H1 (cell line): ENCODE results near the gene APOBEC3F. TPM values are rescaled to one million over a fixed set of nuclear protein-coding genes. Genes with fewer than 3 reads are reported as not detected.

Experiments
- ASH2L ChIP-seq: fragments of 200-600, 300-600 bp; sonication (generic); IDR thresholded peaks from one replicate; pipeline ENCODE4 v1.7.1; 2017; ENCODE audit warnings: low read length
- CBX5 ChIP-seq: fragments of 300-800, 300-1000 bp; sonication (generic); IDR thresholded peaks from 2 replicates; pipeline ENCODE4 v1.7.1; 2016; ENCODE audit warnings: antibody characterized with exemption, low read length, low read depth
- CHD1 ChIP-seq: IDR thresholded peaks from 2 replicates; pipeline ENCODE4 v1.6.1; 2012; ENCODE audit warnings: low read depth, low read length, improper control_type of control experiment
- EGR1 ChIP-seq: IDR thresholded peaks from 2 replicates; pipeline ENCODE4 v1.6.1; 2011; ENCODE audit warnings: low read depth, low read length, borderline replicate concordance
- GTF2F1 ChIP-seq: IDR thresholded peaks from 2 replicates; pipeline ENCODE4 v1.6.1; 2012; ENCODE audit warnings: low read depth, low read length, improper control_type of control experiment, borderline replicate concordance
- NANOG ChIP-seq: IDR thresholded peaks from 2 replicates; pipeline ENCODE4 v1.6.1; 2011; ENCODE audit warnings: low read length, low read depth, mild to moderate bottlenecking, inconsistent platforms; ENCODE audit not compliant: insufficient read depth, poor library complexity, severe bottlenecking
- POU5F1 ChIP-seq: IDR thresholded peaks from 2 replicates; pipeline ENCODE4 v1.6.1; 2011; ENCODE audit warnings: low read depth, mild to moderate bottlenecking, low read length, moderate library complexity
- SP4 ChIP-seq: IDR thresholded peaks from 2 replicates; pipeline ENCODE4 v1.6.1; 2012; ENCODE audit warnings: low read length, inconsistent platforms
- YY1 ChIP-seq: IDR thresholded peaks from 2 replicates; pipeline ENCODE4 v1.6.1; 2011; ENCODE audit warnings: low read depth, mild to moderate bottlenecking, low read length
- polyA plus RNA-seq, 7 experiments: library from polyadenylated mRNA; depleted of rRNA in 3 of 7; stranded (reverse) in 5 of 7; unstranded in 2 of 7; fragments of >200 nt in 5 of 7; fragments of 200-250 nt in 2 of 7; gene quantifications; 1 replicate in 5 of 7; 2 replicates in 1 of 7; 4 replicates in 1 of 7; pipeline versions ENCODE4 v1.2.1 to v1.2.3, GENCODE V29; 2011 to 2013; ENCODE audit warnings: missing spikeins in 2 of 7, mixed read lengths in 2 of 7
- total RNA-seq: library from RNA; stranded (reverse); fragmentation: NEBNext Ultra II Directional; extraction: Animal tissue kit (Norgen Biotek cat#: 25700); gene quantifications from 2 replicates; pipeline ENCODE4 v1.2.1, GENCODE V29; 2021

The APOBEC3F gene
- total and polyA plus RNA-seq, 2 of the 8 experiments (the other 6 are each of a cell fraction or from before 2014, with no cell fraction given), result 4.0 to 7.3 TPM

DNA sequence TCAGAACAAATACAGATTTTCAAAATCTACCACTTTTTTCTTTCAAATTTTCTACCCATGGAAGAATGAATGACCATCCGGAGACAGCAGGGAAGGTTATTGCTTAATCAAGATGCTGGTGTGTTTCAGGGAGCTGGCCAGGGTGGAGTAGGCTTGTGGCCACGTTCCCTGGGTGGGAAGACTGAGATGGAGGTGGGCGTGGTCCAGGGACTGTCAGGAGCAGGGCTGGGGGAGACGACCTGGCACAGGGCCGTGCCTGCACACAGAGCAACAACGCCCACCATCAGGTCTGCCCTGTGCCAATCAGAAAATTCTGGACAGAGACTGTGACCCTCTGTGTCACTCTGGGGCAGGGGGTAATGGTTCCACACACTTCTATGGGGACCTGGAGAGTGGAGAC is 49.3 kb downstream of the APOBEC3F start (continued):
- TF ChIP-seq ASH2L (no peak), YY1 (no peak), CBX5 (no peak), NANOG (no peak), POU5F1 (no peak), CHD1 (no peak), SP4 (no peak), EGR1 (no peak), GTF2F1 (no peak)
